HepG2 (cell line): ENCODE measurements around the gene NOS1AP. TPM values are rescaled to one million over a fixed set of nuclear protein-coding genes. Genes with fewer than 3 reads are reported as not detected.

ENCODE experiments used
- ATAC-seq: fragments of 200-7000 bp; cut with Tn5 transposase; 3 replicates; pipeline ENCODE4 v1.9.1; 2020; ENCODE audit warnings: mild to moderate bottlenecking, moderate library complexity
- BruUV-seq: library from RNA; stranded (reverse); fragments of 400-500 nt; replicated peaks from 2 replicates; lab custom pipeline; 2021; lab: Mats Ljungman, UMichigan
- CTCF ChIA-PET: fragments of 300-600 bp; formaldehyde crosslinking; extraction: SDS; loops from one replicate; lab custom pipeline; 2021; ENCODE audit warnings: low total read pairs, inconsistent platforms, low intra/inter-chr PET ratio; lab: Yijun Ruan, JAX
- POLR2A ChIA-PET: fragments of 350-600 bp; sonication (Branson Sonifier 250); formaldehyde crosslinking; loops from one replicate; lab custom pipeline; 2020; ENCODE audit warnings: antibody characterized with exemption, inconsistent platforms; lab: Yijun Ruan, JAX
- DNase-seq: peaks from one replicate; pipeline ENCODE4 v3.0.0-alpha.2; 2015; ENCODE audit warnings: low spot score
- FAIRE-seq: peaks from 3 replicates; lab custom pipeline; 2011; peaks lifted over from hg19 to GRCh38; lab: Jason Lieb, UNC
- H2AFZ ChIP-seq: one replicate; pipeline ENCODE4 v1.6.1; 2011; ENCODE audit warnings: low read length, inconsistent platforms
- H3K27ac ChIP-seq: fragments of 300-600 bp; 3 replicates; pipeline ENCODE4 v1.8.0; 2011; ENCODE audit warnings: mixed run types, mild to moderate bottlenecking, mixed read lengths, low read length, inconsistent platforms; ENCODE audit not compliant: insufficient read depth; ENCODE audit errors: extremely low read length
- H3K27me3 ChIP-seq, 2 experiments: fragments of 200-600 bp in 1 of 2; 2 replicates in 1 of 2; 3 replicates in 1 of 2; pipeline versions ENCODE4 v1.6.0 to v1.8.0; 2011; ENCODE audit warnings: low read length in 2 of 2, mild to moderate bottlenecking in 2 of 2, moderate library complexity in 2 of 2, inconsistent platforms in 1 of 2; ENCODE audit not compliant: insufficient read depth in 2 of 2, control insufficient read depth in 1 of 2
- H3K36me3 ChIP-seq, 2 experiments: fragments of 200-600 bp in 1 of 2; replicated peaks in 1 of 2; 2 replicates in 1 of 2; 3 replicates in 1 of 2; pipeline versions ENCODE4 v1.5.1 to v1.8.0; 2011; ENCODE audit warnings: low read length in 2 of 2, inconsistent platforms in 1 of 2; ENCODE audit not compliant: insufficient read depth in 2 of 2, control insufficient read depth in 1 of 2
- H3K4me1 ChIP-seq: 2 replicates; pipeline ENCODE4 v1.5.1; 2012; ENCODE audit warnings: low read length, inconsistent platforms; ENCODE audit not compliant: insufficient read depth
- H3K4me2 ChIP-seq: 2 replicates; pipeline ENCODE4 v1.6.0; 2011; ENCODE audit warnings: low read depth, low read length, inconsistent platforms
- H3K4me3 ChIP-seq, 3 experiments: fragments of 200-600 bp in 1 of 3; sonication (generic), shearing (Covaris generic) in 1 of 3; replicated peaks in 1 of 3; 2 replicates each; pipeline ENCODE4 v1.5.1; 2011 to 2016; ENCODE audit warnings: low read length in 3 of 3, inconsistent platforms in 2 of 3, low read depth in 2 of 3, mild to moderate bottlenecking in 2 of 3, control low read depth in 1 of 3, mixed read lengths in 1 of 3; ENCODE audit not compliant: insufficient read depth in 1 of 3
- H3K79me2 ChIP-seq: one replicate; pipeline ENCODE4 v1.6.1; 2011; ENCODE audit warnings: low read length, inconsistent platforms; ENCODE audit not compliant: insufficient read depth
- H3K9ac ChIP-seq: 2 replicates; pipeline ENCODE4 v1.6.0; 2011; ENCODE audit warnings: mild to moderate bottlenecking, low read depth, low read length, inconsistent platforms; ENCODE audit not compliant: insufficient read depth
- H3K9me3 ChIP-seq: 2 replicates; pipeline ENCODE4 v1.5.1; 2012; ENCODE audit warnings: mild to moderate bottlenecking, low read length
- H4K20me1 ChIP-seq: 2 replicates; pipeline ENCODE4 v1.6.0; 2011; ENCODE audit warnings: inconsistent platforms, mild to moderate bottlenecking, low read length, moderate library complexity; ENCODE audit not compliant: insufficient read depth
- CENPX ChIP-seq: sonication (generic); formaldehyde crosslinking; IDR thresholded peaks from 2 replicates; pipeline ENCODE4 v1.9.0; 2021; ENCODE audit warnings: mild to moderate bottlenecking, missing genetic modification reagents, moderate library complexity
- DNMT1 ChIP-seq: sonication (generic); formaldehyde crosslinking; IDR thresholded peaks from 2 replicates; pipeline ENCODE4 v1.5.1; 2020; ENCODE audit warnings: mild to moderate bottlenecking, missing genetic modification reagents
- ELF3 ChIP-seq: IDR thresholded peaks from 2 replicates; pipeline ENCODE4 v1.6.1; 2016; ENCODE audit warnings: missing genetic modification reagents, missing compliant biosample characterization
- GZF1 ChIP-seq: sonication (generic); formaldehyde crosslinking; IDR thresholded peaks from 2 replicates; pipeline ENCODE4 v1.5.1; 2020; ENCODE audit warnings: mild to moderate bottlenecking, missing genetic modification reagents
- HNRNPL ChIP-seq: fragments of 200-400 bp; formaldehyde crosslinking; IDR thresholded peaks from 2 replicates; pipeline ENCODE4 v1.6.1; 2017; ENCODE audit warnings: mild to moderate bottlenecking, low read depth, low read length
- KDM1A ChIP-seq: IDR thresholded peaks from 2 replicates; pipeline ENCODE4 v1.6.1; 2016; ENCODE audit warnings: missing compliant biosample characterization
- KDM5A ChIP-seq: fragments of 200-600 bp; sonication (generic); IDR thresholded peaks from 2 replicates; pipeline ENCODE4 v1.7.0; 2018; ENCODE audit warnings: antibody characterized with exemption, mild to moderate bottlenecking, low read length, borderline replicate concordance
- MEF2D ChIP-seq: sonication (generic); formaldehyde crosslinking; IDR thresholded peaks from 2 replicates; pipeline ENCODE4 v1.5.1; 2020; ENCODE audit warnings: mild to moderate bottlenecking, missing genetic modification reagents
- NAIF1 ChIP-seq: sonication (generic); formaldehyde crosslinking; IDR thresholded peaks from 2 replicates; pipeline ENCODE4 v1.5.0; 2020; ENCODE audit warnings: mild to moderate bottlenecking, missing genetic modification reagents, borderline replicate concordance
- SAP130 ChIP-seq: IDR thresholded peaks from 2 replicates; pipeline ENCODE4 v1.6.1; 2016; ENCODE audit warnings: low read depth
- SIN3B ChIP-seq: fragments of 150-350 bp; IDR thresholded peaks from 2 replicates; pipeline ENCODE4 v1.6.1; 2014; ENCODE audit warnings: low read length
- TBX2 ChIP-seq: sonication (generic); formaldehyde crosslinking; IDR thresholded peaks from 2 replicates; pipeline ENCODE4 v1.5.0; 2020; ENCODE audit warnings: missing genetic modification reagents, mild to moderate bottlenecking, borderline replicate concordance
- TEAD3 ChIP-seq: optimal IDR thresholded peaks from 2 replicates; pipeline ENCODE3; 2016; ENCODE audit warnings: borderline replicate concordance
- ZBTB42 ChIP-seq: sonication (generic); formaldehyde crosslinking; IDR thresholded peaks from 2 replicates; pipeline ENCODE4 v1.5.0; 2020; ENCODE audit warnings: mild to moderate bottlenecking, missing genetic modification reagents
- ZEB1 ChIP-seq: IDR thresholded peaks from 2 replicates; pipeline ENCODE4 v1.6.1; 2012; ENCODE audit warnings: mild to moderate bottlenecking, low read depth, inconsistent platforms; ENCODE audit not compliant: insufficient replicate concordance
- ZFX ChIP-seq: sonication (generic); formaldehyde crosslinking; IDR thresholded peaks from 2 replicates; pipeline ENCODE4 v1.4.0; 2020; ENCODE audit warnings: mild to moderate bottlenecking, low read depth, missing genetic modification reagents, moderate library complexity
- ZNF12 ChIP-seq: sonication (generic); formaldehyde crosslinking; IDR thresholded peaks from 2 replicates; pipeline ENCODE4 v1.5.0; 2020; ENCODE audit warnings: missing genetic modification reagents
- ZNF207 ChIP-seq: fragments of 450-650 bp; IDR thresholded peaks from 2 replicates; pipeline ENCODE4 v1.6.1; 2016; ENCODE audit warnings: antibody characterized with exemption, borderline replicate concordance
- ZNF260 ChIP-seq: sonication (generic); formaldehyde crosslinking; IDR thresholded peaks from 2 replicates; pipeline ENCODE4 v1.4.0; 2020; ENCODE audit warnings: missing genetic modification reagents, low read depth, mild to moderate bottlenecking, borderline replicate concordance
- ZNF30 ChIP-seq: sonication (generic); formaldehyde crosslinking; IDR thresholded peaks from 2 replicates; pipeline ENCODE4 v1.5.0; 2020; ENCODE audit warnings: mild to moderate bottlenecking, missing genetic modification reagents
- ZNF644 ChIP-seq: IDR thresholded peaks from 2 replicates; pipeline ENCODE4 v1.6.1; 2016; ENCODE audit warnings: low read depth
- WGBS: methylation state at CpG from one replicate; pipeline ENCODE4 v1.1.6; 2017; ENCODE audit warnings: low lambda C conversion rate; 5-methylcytosine and 5-hydroxymethylcytosine counted together
- in situ Hi-C: cut with HindIII; loops from 2 replicates; pipeline ENCODE4 v1.10.0; 2017; ENCODE audit warnings: low pct_unique_long_range_greater_than_20kb; ENCODE audit not compliant: extremely low pct_ligation_motif_present
- intact Hi-C: fragments of 100-400 bp; cut with micrococcal nuclease; formaldehyde crosslinking; loops from one replicate; pipeline ENCODE4 v1.10.0; 2022; ENCODE audit not compliant: unreplicated experiment
- polyA plus RNA-seq, 8 experiments: library from polyadenylated mRNA; depleted of rRNA in 3 of 8; stranded (reverse) in 7 of 8; unstranded in 1 of 8; fragments of >200 nt; fragmentation: Illumina TruSeq in 4 of 8; extraction: Trizol in 4 of 8; gene quantifications; 2 replicates each; pipeline versions ENCODE4 v1.2.1 to v1.2.3, GENCODE V29; 2011 to 2016; ENCODE audit warnings: low read depth in 4 of 8, missing spikeins in 1 of 8, mixed read lengths in 1 of 8; ENCODE audit not compliant: insufficient read depth in 1 of 8
- total RNA-seq, 5 experiments: library from RNA; depleted of rRNA; stranded (reverse); fragments of >200 nt; fragmentation: Illumina TruSeq; extraction: Trizol; gene quantifications; 2 replicates each; pipeline ENCODE4 v1.2.3, GENCODE V29; 2016; ENCODE audit warnings: low read depth in 1 of 5
- TF ChIP-seq, protein P1 (sequence below): sonication (generic); formaldehyde crosslinking; IDR thresholded peaks from 2 replicates; pipeline ENCODE4 v1.8.0; 2022; ENCODE audit warnings: mild to moderate bottlenecking, missing genetic modification reagents; ENCODE audit not compliant: insufficient replicate concordance
- TF ChIP-seq, protein P2 (sequence below): sonication (generic); formaldehyde crosslinking; IDR thresholded peaks from 2 replicates; pipeline ENCODE4 v1.4.0; 2020; ENCODE audit warnings: missing genetic modification reagents, borderline replicate concordance

NOS1AP gene
- total and polyA plus RNA-seq, 2 of the 13 experiments (the other 11 are each of a cell fraction or from before 2014, with no cell fraction given): 2.0 to 3.3 TPM

DNA sequence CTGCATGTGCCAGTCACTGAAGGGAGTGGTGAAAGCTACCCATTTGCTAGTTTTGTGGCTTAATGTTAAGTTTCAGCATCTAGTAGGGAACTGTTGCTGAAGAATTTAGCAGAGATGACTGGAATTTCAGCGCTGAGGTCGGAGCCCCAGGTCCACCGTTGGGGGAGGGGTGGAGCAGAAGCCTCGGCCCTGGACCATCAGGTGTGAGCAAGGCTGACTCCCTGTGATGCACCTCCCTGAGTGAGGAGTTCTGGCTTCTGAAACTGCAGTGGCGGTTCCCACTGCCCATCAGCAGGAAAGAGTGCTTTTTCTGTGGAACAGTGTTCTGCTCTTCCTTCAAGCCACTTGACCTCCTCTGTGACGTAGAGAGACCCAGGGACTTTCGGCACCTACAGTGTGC, 1.3 kb downstream of the NOS1AP start:
- H3K27ac ChIP-seq: peak overlapping the region; percentile 61
- 19% methylated on average over 2 of the region's 7 CpGs for WGBS
- BruUV-seq: no TSS peak
- no peak for TF ChIP-seq ZNF644 (CRISPR knock-in tag)
- 0 out of 2 replicates have a peak, but pooled peaks have one; percentile 18 for TF ChIP-seq KDM1A (CRISPR knock-in tag)
- TF ChIP-seq HNRNPL: no peak
- no peak for TF ChIP-seq ZNF12 (CRISPR knock-in tag)
- no peak for TF ChIP-seq ZBTB42 (CRISPR knock-in tag)
- 0 out of 2 replicates have a peak, but pooled peaks have one; percentile 38 for TF ChIP-seq NAIF1 (CRISPR knock-in tag)
- 0 out of 2 replicates have a peak, but pooled peaks have one; percentile 11 for TF ChIP-seq TBX2 (CRISPR knock-in tag)
- TF ChIP-seq, protein P1, sequence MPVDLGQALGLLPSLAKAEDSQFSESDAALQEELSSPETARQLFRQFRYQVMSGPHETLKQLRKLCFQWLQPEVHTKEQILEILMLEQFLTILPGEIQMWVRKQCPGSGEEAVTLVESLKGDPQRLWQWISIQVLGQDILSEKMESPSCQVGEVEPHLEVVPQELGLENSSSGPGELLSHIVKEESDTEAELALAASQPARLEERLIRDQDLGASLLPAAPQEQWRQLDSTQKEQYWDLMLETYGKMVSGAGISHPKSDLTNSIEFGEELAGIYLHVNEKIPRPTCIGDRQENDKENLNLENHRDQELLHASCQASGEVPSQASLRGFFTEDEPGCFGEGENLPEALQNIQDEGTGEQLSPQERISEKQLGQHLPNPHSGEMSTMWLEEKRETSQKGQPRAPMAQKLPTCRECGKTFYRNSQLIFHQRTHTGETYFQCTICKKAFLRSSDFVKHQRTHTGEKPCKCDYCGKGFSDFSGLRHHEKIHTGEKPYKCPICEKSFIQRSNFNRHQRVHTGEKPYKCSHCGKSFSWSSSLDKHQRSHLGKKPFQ: peak; percentile 53
- peak; percentile 38; the same call in 1 of the 2 replicates for TF ChIP-seq SAP130 (CRISPR knock-in tag)
- TF ChIP-seq, protein P2, sequence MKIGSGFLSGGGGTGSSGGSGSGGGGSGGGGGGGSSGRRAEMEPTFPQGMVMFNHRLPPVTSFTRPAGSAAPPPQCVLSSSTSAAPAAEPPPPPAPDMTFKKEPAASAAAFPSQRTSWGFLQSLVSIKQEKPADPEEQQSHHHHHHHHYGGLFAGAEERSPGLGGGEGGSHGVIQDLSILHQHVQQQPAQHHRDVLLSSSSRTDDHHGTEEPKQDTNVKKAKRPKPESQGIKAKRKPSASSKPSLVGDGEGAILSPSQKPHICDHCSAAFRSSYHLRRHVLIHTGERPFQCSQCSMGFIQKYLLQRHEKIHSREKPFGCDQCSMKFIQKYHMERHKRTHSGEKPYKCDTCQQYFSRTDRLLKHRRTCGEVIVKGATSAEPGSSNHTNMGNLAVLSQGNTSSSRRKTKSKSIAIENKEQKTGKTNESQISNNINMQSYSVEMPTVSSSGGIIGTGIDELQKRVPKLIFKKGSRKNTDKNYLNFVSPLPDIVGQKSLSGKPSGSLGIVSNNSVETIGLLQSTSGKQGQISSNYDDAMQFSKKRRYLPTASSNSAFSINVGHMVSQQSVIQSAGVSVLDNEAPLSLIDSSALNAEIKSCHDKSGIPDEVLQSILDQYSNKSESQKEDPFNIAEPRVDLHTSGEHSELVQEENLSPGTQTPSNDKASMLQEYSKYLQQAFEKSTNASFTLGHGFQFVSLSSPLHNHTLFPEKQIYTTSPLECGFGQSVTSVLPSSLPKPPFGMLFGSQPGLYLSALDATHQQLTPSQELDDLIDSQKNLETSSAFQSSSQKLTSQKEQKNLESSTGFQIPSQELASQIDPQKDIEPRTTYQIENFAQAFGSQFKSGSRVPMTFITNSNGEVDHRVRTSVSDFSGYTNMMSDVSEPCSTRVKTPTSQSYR (CRISPR knock-in tag): peak; percentile 92
- TF ChIP-seq ZFX (CRISPR knock-in tag): no peak
- TF ChIP-seq TEAD3: peak; percentile 8
- no peak for TF ChIP-seq ZNF260 (CRISPR knock-in tag)
- TF ChIP-seq DNMT1: no peak
- 0 out of 2 replicates have a peak, but pooled peaks have one; percentile 26 for TF ChIP-seq KDM5A
- no peak for TF ChIP-seq ZNF207
- no peak for TF ChIP-seq SIN3B
- TF ChIP-seq ZEB1: peak; percentile 30
- TF ChIP-seq ZNF30 (CRISPR knock-in tag): no peak
- TF ChIP-seq ELF3 (CRISPR knock-in tag): peak; percentile 18; the same call in 1 of the 2 replicates
- TF ChIP-seq CENPX (CRISPR knock-in tag): no peak
- no peak for TF ChIP-seq MEF2D (CRISPR knock-in tag)
- TF ChIP-seq GZF1 (CRISPR knock-in tag): no peak

More for the DNA sequence above, 1.3 kb downstream of the NOS1AP start:
- H3K4me1 ChIP-seq: peaks cover 74% of the 10 kb centered on the region
- peaks cover 10% of the 10 kb centered on the region; the same call in 1 of the 2 replicates for H4K20me1 ChIP-seq
- ChIA-PET POLR2A (interaction anchor here (0.7 to 1.6 kb wide), 5 partner anchors 15 to 126 kb away, joined by 3 to 8 read pairs (median 3); no protein-coding TSS in a partner anchor), CTCF (no interaction called here)
- peaks cover 6% of the 10 kb centered on the region; the same call in 1 of the 2 replicates for H3K9me3 ChIP-seq
- ATAC-seq (peak; percentile 9), DNase-seq (no peak), FAIRE-seq (peak; percentile 49)
- peak overlapping the region; percentile 95 for H3K4me2 ChIP-seq
- peak overlapping the region; percentile 83; the same call in 1 of the 2 replicates for H3K9ac ChIP-seq
- H3K36me3 ChIP-seq: peaks cover 1 to 14% of the 10 kb centered on the region in 2 experiments; a peak in 4 of 5 replicates
- peak overlapping the region; percentile 95 to 97 (median 97) for H3K4me3 ChIP-seq
- peaks cover 57% of the 10 kb centered on the region for H3K79me2 ChIP-seq
- H2AFZ ChIP-seq: no peak overlapping the region
- intact Hi-C loops (no loop called here), in situ Hi-C loops (no loop called here)
- no peaks in the 10 kb centered on the region; a peak in 1 of 5 replicates for H3K27me3 ChIP-seq
